Hepatocyte (in vitro differentiated cells): ENCODE data around the gene PARD3B. TPM values are rescaled to one million over a fixed set of nuclear protein-coding genes. Genes with fewer than 3 reads are reported as not detected.

ENCODE experiments used
- DNase-seq: peaks from one replicate; pipeline ENCODE4 v3.0.0-alpha.2; 2016; ENCODE audit warnings: low spot score
- H2AFZ ChIP-seq: fragments of 200-600 bp; sonication (generic); 2 replicates; pipeline ENCODE4 v1.6.0; 2016; ENCODE audit warnings: antibody characterized with exemption, mild to moderate bottlenecking
- H3K27ac ChIP-seq: fragments of 200-600 bp; sonication (generic); 2 replicates; pipeline ENCODE4 v1.5.1; 2016; ENCODE audit warnings: mild to moderate bottlenecking
- H3K27me3 ChIP-seq: fragments of 200-600 bp; sonication (generic); 2 replicates; pipeline ENCODE4 v1.6.1; 2016
- H3K36me3 ChIP-seq: fragments of 200-600 bp; sonication (generic); replicated peaks from 2 replicates; pipeline ENCODE4 v1.5.1; 2016; ENCODE audit warnings: low read depth; ENCODE audit not compliant: insufficient read depth
- H3K4me1 ChIP-seq: fragments of 200-600 bp; sonication (generic); 2 replicates; pipeline ENCODE4 v1.5.1; 2016; ENCODE audit warnings: mild to moderate bottlenecking, moderate library complexity; ENCODE audit not compliant: insufficient read depth
- H3K4me2 ChIP-seq: fragments of 200-600 bp; sonication (generic); 2 replicates; pipeline ENCODE4 v1.6.0; 2016
- H3K4me3 ChIP-seq: fragments of 200-600 bp; sonication (generic); 2 replicates; pipeline ENCODE4 v1.5.1; 2016; ENCODE audit warnings: mild to moderate bottlenecking
- H3K79me2 ChIP-seq: fragments of 200-600 bp; sonication (generic); 2 replicates; pipeline ENCODE4 v1.6.0; 2017; ENCODE audit warnings: mild to moderate bottlenecking
- H3K9me2 ChIP-seq: fragments of 200-600 bp; sonication (generic); replicated peaks from 2 replicates; pipeline ENCODE4 v1.6.0; 2017; ENCODE audit warnings: mild to moderate bottlenecking; ENCODE audit not compliant: insufficient read depth
- H3K9me3 ChIP-seq: fragments of 200-600 bp; sonication (generic); 2 replicates; pipeline ENCODE4 v1.5.1; 2016; ENCODE audit warnings: low read depth, mild to moderate bottlenecking
- H4K20me1 ChIP-seq: fragments of 200-600 bp; sonication (generic); 2 replicates; pipeline ENCODE4 v1.6.0; 2016; ENCODE audit warnings: mild to moderate bottlenecking; ENCODE audit not compliant: insufficient read depth, poor library complexity, severe bottlenecking
- EZH2 ChIP-seq: fragments of 200-600 bp; sonication (generic); IDR thresholded peaks from 2 replicates; pipeline ENCODE4 v1.6.1; 2016; ENCODE audit warnings: antibody characterized with exemption, mild to moderate bottlenecking, borderline replicate concordance
- EZH2phosphoT487 ChIP-seq: fragments of 200-600 bp; sonication (generic); IDR thresholded peaks from one replicate; pipeline ENCODE4 v1.6.1; 2018; ENCODE audit warnings: antibody characterized with exemption, mild to moderate bottlenecking, low read depth, moderate library complexity; ENCODE audit not compliant: unreplicated experiment, severe bottlenecking
- WGBS: methylation state at CpG from one replicate; pipeline ENCODE4 v1.1.6; 2016; ENCODE audit warnings: low lambda C conversion rate; ENCODE audit errors: missing lambda C conversion rate; 5-methylcytosine and 5-hydroxymethylcytosine counted together
- polyA plus RNA-seq: library from polyadenylated mRNA; unstranded; fragments of >200 nt; fragmentation: Nextera tagmentation; extraction: Ambion mirVana; gene quantifications from 2 replicates; pipeline ENCODE4 v1.2.1, GENCODE V29; 2016
- total RNA-seq: library from RNA; depleted of rRNA; stranded (reverse); fragments of >200 nt; gene quantifications from 2 replicates; pipeline ENCODE4 v1.2.3, GENCODE V29; 2014
- TF ChIP-seq, protein P1 (sequence below): fragments of 200-600 bp; sonication (generic); IDR thresholded peaks from 2 replicates; pipeline ENCODE4 v1.5.1; 2016; ENCODE audit warnings: antibody characterized with exemption, mild to moderate bottlenecking; ENCODE audit not compliant: poor library complexity

PARD3B gene
- total and polyA plus RNA-seq, 2 experiments from 2014 or later: 11.5 to 21.7 TPM

GRCh38 chr2:204514439-204514838, 30.8 kb upstream of the PARD3B start:
- no peaks in the 10 kb centered on the region for H3K9me3 ChIP-seq
- DNase-seq: no peak
- TF ChIP-seq EZH2phosphoT487 (no peak), EZH2 (no peak)
- TF ChIP-seq, protein P1, sequence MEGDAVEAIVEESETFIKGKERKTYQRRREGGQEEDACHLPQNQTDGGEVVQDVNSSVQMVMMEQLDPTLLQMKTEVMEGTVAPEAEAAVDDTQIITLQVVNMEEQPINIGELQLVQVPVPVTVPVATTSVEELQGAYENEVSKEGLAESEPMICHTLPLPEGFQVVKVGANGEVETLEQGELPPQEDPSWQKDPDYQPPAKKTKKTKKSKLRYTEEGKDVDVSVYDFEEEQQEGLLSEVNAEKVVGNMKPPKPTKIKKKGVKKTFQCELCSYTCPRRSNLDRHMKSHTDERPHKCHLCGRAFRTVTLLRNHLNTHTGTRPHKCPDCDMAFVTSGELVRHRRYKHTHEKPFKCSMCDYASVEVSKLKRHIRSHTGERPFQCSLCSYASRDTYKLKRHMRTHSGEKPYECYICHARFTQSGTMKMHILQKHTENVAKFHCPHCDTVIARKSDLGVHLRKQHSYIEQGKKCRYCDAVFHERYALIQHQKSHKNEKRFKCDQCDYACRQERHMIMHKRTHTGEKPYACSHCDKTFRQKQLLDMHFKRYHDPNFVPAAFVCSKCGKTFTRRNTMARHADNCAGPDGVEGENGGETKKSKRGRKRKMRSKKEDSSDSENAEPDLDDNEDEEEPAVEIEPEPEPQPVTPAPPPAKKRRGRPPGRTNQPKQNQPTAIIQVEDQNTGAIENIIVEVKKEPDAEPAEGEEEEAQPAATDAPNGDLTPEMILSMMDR: no peak
- no peak overlapping the region for H3K27ac ChIP-seq
- H3K4me3 ChIP-seq: no peak overlapping the region
- no peaks in the 10 kb centered on the region for H3K79me2 ChIP-seq
- no peaks in the 10 kb centered on the region for H3K27me3 ChIP-seq
- no peak overlapping the region for H2AFZ ChIP-seq
- H3K9me2 ChIP-seq: no peaks in the 10 kb centered on the region
- H3K36me3 ChIP-seq: no peaks in the 10 kb centered on the region
- H3K4me2 ChIP-seq: no peak overlapping the region
- no peaks in the 10 kb centered on the region for H4K20me1 ChIP-seq
- no peaks in the 10 kb centered on the region for H3K4me1 ChIP-seq
- whole genome bisulfite sequencing: 95% methylated on average over 2 of the region's 2 CpGs

DNA sequence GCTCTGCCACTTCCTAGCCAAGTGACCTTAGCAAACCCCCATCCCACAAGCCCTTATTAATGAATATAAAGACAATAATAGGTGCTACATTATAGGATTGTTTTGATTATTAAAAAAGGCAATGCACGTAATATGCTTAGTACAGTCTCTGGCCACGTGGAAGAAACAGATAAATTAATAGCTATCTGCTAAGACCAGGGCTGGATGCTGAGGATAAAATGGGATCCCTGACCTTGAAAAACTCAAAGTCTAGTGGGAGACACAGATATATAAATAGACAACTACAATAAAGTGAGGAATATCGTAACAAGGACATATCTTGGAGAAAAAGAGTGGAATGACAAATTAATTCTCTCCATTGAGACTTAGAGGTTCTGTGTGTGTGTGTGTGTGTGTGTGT, 29.9 kb upstream of the PARD3B start:
- no peak overlapping the region for H3K27ac ChIP-seq
- no peaks in the 10 kb centered on the region for H3K9me3 ChIP-seq
- no peak overlapping the region for H3K4me3 ChIP-seq
- H4K20me1 ChIP-seq: no peaks in the 10 kb centered on the region
- no peak overlapping the region for H2AFZ ChIP-seq
- TF ChIP-seq EZH2 (no peak), EZH2phosphoT487 (no peak)
- TF ChIP-seq, protein P1: no peak
- H3K4me2 ChIP-seq: no peak overlapping the region
- H3K36me3 ChIP-seq: no peaks in the 10 kb centered on the region
- no peaks in the 10 kb centered on the region for H3K79me2 ChIP-seq
- H3K9me2 ChIP-seq: no peaks in the 10 kb centered on the region
- WGBS: 86% methylated on average over 3 of the region's 3 CpGs
- DNase-seq: no peak
- H3K4me1 ChIP-seq: no peaks in the 10 kb centered on the region
- no peaks in the 10 kb centered on the region for H3K27me3 ChIP-seq

DNA sequence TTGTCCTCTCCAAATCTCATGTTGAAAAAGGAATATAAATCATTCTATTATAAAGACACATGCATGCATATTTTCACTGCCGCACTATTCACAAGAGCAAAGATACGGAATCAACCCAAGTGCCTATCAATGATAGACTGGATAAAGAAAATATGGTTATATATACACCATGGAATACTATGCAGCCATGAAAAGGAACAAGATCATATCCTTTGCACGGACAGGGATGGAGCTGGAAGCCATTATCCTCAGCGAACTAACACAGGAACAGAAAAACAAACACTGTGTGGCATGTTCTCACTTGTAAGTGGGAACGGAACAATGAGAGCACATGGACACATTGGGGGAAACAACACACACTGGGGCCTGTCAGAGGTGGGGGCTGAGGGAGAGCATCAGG, 28.1 kb upstream of the PARD3B start:
- no peaks in the 10 kb centered on the region for H3K9me2 ChIP-seq
- 82% methylated on average over 5 of the region's 5 CpGs for WGBS
- H2AFZ ChIP-seq: no peak overlapping the region
- TF ChIP-seq, protein P1: no peak
- TF ChIP-seq EZH2phosphoT487 (no peak), EZH2 (no peak)
- no peak overlapping the region for H3K27ac ChIP-seq
- H3K9me3 ChIP-seq: no peaks in the 10 kb centered on the region
- no peak overlapping the region for H3K4me2 ChIP-seq
- H3K4me3 ChIP-seq: no peak overlapping the region
- no peaks in the 10 kb centered on the region for H3K79me2 ChIP-seq
- no peaks in the 10 kb centered on the region for H3K4me1 ChIP-seq
- no peaks in the 10 kb centered on the region for H3K27me3 ChIP-seq
- no peak for DNase-seq
- H3K36me3 ChIP-seq: no peaks in the 10 kb centered on the region
- no peaks in the 10 kb centered on the region for H4K20me1 ChIP-seq
